GM12801 (cell line): ENCODE results near the gene SAP30BP.

ENCODE experiments used
- CTCF ChIP-seq: IDR thresholded peaks from one replicate; pipeline ENCODE4 v1.5.1; 2011; ENCODE audit warnings: control low read depth; ENCODE audit not compliant: insufficient read length; ENCODE audit errors: extremely low read depth

Gene SAP30BP

GRCh38 chr17:75630071-75630917 lies 36.8 kb upstream of the SAP30BP start:
- no peak for TF ChIP-seq CTCF

- TF ChIP-seq CTCF: no peak
These were observed 35.8 kb upstream of the SAP30BP start for GRCh38 chr17:75631353-75631752.

GRCh38 chr17:75632428-75632827 lies 34.7 kb upstream of the SAP30BP start:
- no peak for TF ChIP-seq CTCF

GRCh38 chr17:75632863-75633485 lies 34.2 kb upstream of the SAP30BP start, which contains the start of gene SMIM5:
TSS of gene SMIM5 (plus strand) at chr17:75633434. CDS start at chr17:75640202, 6,768 bp downstream.
- TF ChIP-seq CTCF: no peak

- no peak for TF ChIP-seq CTCF
These were observed 33.4 kb upstream of the SAP30BP start for GRCh38 chr17:75633486-75634375.

GRCh38 chr17:75634376-75634740 lies 32.8 kb upstream of the SAP30BP start:
- no peak for TF ChIP-seq CTCF
